DND-41 (cell line): ENCODE results near the gene HOXC11.

Experiments
- ATAC-seq: fragments of 200-7000 bp; cut with Tn5 transposase; 3 replicates; pipeline ENCODE4 v1.9.1; 2021; ENCODE audit warnings: low read depth; ENCODE audit not compliant: insufficient read depth
- DNase-seq: peaks from one replicate; pipeline ENCODE4 v3.0.0-alpha.2; 2020
- H2AFZ ChIP-seq: 2 replicates; pipeline ENCODE4 v1.6.0; 2012; ENCODE audit warnings: low read depth, low read length
- H3K27ac ChIP-seq: 2 replicates; pipeline ENCODE4 v1.5.1; 2012; ENCODE audit warnings: low read length, inconsistent platforms
- H3K27me3 ChIP-seq: fragments of 200-600 bp; sonication (generic); 2 replicates; pipeline ENCODE4 v1.6.0; 2012; ENCODE audit warnings: low read length, mild to moderate bottlenecking, inconsistent platforms; ENCODE audit not compliant: insufficient read depth, poor library complexity
- H3K36me3 ChIP-seq: 2 replicates; pipeline ENCODE4 v1.5.1; 2012; ENCODE audit warnings: low read length, inconsistent platforms; ENCODE audit not compliant: insufficient read depth
- H3K4me1 ChIP-seq: 2 replicates; pipeline ENCODE4 v1.5.1; 2012; ENCODE audit warnings: mild to moderate bottlenecking, low read length; ENCODE audit not compliant: insufficient read depth
- H3K4me2 ChIP-seq: 2 replicates; pipeline ENCODE4 v1.6.0; 2012; ENCODE audit warnings: mild to moderate bottlenecking, moderate library complexity, low read length, inconsistent platforms; ENCODE audit not compliant: insufficient read depth
- H3K4me3 ChIP-seq, 2 experiments: fragments of 200-600 bp in 1 of 2; shearing (Covaris generic) in 1 of 2; 2 replicates each; pipeline ENCODE4 v1.5.1; 2012 to 2016; ENCODE audit warnings: inconsistent platforms in 2 of 2, low read length in 2 of 2, mild to moderate bottlenecking in 2 of 2, low read depth in 1 of 2, moderate library complexity in 1 of 2
- H3K79me2 ChIP-seq: 2 replicates; pipeline ENCODE4 v1.6.0; 2012; ENCODE audit warnings: low read length, inconsistent platforms; ENCODE audit not compliant: insufficient read depth
- H3K9ac ChIP-seq: 2 replicates; pipeline ENCODE4 v1.6.0; 2012; ENCODE audit warnings: low read depth, mild to moderate bottlenecking, inconsistent platforms, low read length, moderate library complexity
- H3K9me3 ChIP-seq: 2 replicates; pipeline ENCODE4 v1.5.1; 2012; ENCODE audit warnings: low read length, moderate library complexity, mild to moderate bottlenecking, inconsistent platforms; ENCODE audit not compliant: insufficient read depth, severe bottlenecking
- H4K20me1 ChIP-seq: 2 replicates; pipeline ENCODE4 v1.6.0; 2012; ENCODE audit warnings: low read length; ENCODE audit not compliant: insufficient read depth
- EZH2 ChIP-seq: IDR thresholded peaks from 3 replicates; pipeline ENCODE4 v1.6.1; 2012; ENCODE audit warnings: borderline replicate concordance, low read depth, mild to moderate bottlenecking, moderate library complexity, low read length, inconsistent platforms; ENCODE audit not compliant: severe bottlenecking
- TF ChIP-seq, protein P1 (sequence below): IDR thresholded peaks from 2 replicates; pipeline ENCODE4 v1.5.1; 2012; ENCODE audit warnings: borderline replicate concordance, low read length, moderate library complexity, mild to moderate bottlenecking; ENCODE audit not compliant: poor library complexity, severe bottlenecking; ENCODE audit errors: extremely low read depth

Gene HOXC11

DNA sequence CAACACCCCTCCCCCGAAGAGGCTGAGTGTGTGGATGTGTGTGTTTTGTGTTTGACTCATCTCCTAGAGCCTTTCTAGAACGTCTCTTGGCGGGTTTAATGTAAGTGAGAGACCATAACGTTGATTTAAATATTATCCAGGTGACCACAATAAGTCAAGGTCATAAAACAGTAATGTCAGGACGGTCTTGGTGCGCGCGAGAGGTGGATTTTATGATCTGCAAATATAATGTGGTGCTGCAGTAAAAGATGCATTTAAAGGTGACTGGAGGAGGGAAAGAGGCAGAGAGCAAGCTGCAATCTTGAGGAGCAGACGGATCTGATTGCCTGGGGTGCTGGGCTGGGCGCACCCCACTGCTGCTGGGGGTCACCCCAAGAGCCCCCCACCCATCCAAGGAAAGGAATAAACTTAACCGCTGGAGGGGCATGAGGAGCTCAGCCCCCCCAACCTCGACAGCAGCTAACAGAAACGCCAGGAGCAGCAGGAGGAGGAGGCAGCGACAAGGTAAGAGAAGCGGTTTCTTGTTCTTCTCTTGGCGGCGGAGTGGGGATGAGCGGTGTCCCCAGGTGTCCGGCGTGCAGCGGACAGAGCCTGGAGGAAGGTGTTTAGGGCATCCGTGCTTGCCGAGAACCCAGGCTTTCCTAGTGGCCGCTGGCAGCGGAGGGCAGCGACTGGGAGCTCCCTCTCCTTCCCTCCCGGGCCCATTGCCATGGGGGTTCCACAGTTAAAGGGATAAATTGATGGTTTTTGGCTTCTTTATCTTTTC is 17.6 kb downstream of the HOXC11 start:
- Histone ChIP-seq H2AFZ (no peak overlapping the region), H3K27me3 (peaks cover 83% of the 10 kb centered on the region), H4K20me1 (no peaks in the 10 kb centered on the region), H3K4me1 (peaks cover 20% of the 10 kb centered on the region), H3K27ac (no peak overlapping the region), H3K4me3 (no peak overlapping the region), H3K79me2 (no peaks in the 10 kb centered on the region), H3K9me3 (no peaks in the 10 kb centered on the region), H3K4me2 (no peak overlapping the region), H3K36me3 (no peaks in the 10 kb centered on the region), H3K9ac (no peak overlapping the region)
- ATAC-seq (no peak), DNase-seq (no peak)
- TF ChIP-seq, protein P1, sequence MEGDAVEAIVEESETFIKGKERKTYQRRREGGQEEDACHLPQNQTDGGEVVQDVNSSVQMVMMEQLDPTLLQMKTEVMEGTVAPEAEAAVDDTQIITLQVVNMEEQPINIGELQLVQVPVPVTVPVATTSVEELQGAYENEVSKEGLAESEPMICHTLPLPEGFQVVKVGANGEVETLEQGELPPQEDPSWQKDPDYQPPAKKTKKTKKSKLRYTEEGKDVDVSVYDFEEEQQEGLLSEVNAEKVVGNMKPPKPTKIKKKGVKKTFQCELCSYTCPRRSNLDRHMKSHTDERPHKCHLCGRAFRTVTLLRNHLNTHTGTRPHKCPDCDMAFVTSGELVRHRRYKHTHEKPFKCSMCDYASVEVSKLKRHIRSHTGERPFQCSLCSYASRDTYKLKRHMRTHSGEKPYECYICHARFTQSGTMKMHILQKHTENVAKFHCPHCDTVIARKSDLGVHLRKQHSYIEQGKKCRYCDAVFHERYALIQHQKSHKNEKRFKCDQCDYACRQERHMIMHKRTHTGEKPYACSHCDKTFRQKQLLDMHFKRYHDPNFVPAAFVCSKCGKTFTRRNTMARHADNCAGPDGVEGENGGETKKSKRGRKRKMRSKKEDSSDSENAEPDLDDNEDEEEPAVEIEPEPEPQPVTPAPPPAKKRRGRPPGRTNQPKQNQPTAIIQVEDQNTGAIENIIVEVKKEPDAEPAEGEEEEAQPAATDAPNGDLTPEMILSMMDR: no peak
- peak; percentile 28 for TF ChIP-seq EZH2

DNA sequence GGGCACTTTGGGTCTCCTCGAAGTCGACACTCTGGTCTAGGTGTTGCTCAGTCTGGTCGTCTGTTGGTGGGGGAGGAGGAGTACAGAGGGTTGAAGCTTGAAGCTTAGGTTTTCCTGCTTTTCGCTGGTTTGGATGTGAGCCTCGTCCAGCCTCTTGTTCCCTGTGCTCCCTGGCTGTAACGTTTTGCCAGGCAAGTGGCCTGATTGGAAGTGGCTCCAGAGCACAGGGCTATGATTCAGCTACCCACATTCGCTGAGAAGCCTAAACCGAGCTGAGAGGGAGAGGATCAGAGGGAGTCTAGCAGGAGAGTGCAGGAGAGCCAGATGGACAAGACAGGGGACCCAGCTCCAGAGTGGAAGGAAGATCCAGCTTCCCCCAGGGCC is 18.1 kb downstream of the HOXC11 start:
- Histone ChIP-seq H4K20me1 (no peaks in the 10 kb centered on the region), H3K9ac (no peak overlapping the region), H3K27me3 (peaks cover 89% of the 10 kb centered on the region), H3K4me3 (no peak overlapping the region), H2AFZ (no peak overlapping the region), H3K79me2 (no peaks in the 10 kb centered on the region), H3K9me3 (no peaks in the 10 kb centered on the region), H3K36me3 (no peaks in the 10 kb centered on the region), H3K27ac (no peak overlapping the region), H3K4me2 (no peak overlapping the region), H3K4me1 (peaks cover 25% of the 10 kb centered on the region)
- DNase-seq: no peak
- no peak for ATAC-seq
- TF ChIP-seq, protein P1: no peak
- TF ChIP-seq EZH2: no peak

DNA sequence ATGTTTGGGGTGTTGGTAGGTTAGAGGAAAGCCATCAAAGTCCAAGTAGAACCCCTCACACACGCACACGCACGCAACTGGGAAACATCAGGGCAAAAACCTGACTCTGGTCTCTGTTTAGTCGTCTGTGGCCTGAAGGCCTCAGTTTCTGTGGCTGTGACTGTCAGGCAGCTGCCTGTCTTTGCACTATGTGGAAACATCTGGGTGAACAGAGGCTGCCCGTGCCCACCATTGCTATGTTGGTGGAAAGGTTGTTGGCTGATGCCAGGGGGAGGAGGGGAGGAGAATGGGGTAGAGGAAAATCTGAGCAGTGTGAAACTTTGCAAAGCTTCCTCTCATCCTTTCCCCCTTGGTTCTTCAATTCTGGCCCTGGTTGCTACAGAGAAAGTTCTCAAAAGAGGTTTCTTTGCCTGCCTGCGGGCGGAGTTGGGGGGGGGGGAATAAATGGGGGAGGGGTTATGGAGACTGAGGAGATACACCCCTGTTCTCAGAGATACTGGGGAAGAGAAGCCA is 19.5 kb downstream of the HOXC11 start:
- no peak overlapping the region for H3K4me3 ChIP-seq
- H3K27me3 ChIP-seq: peaks cover 80% of the 10 kb centered on the region
- DNase-seq (no peak), ATAC-seq (no peak)
- no peaks in the 10 kb centered on the region for H3K9me3 ChIP-seq
- no peak overlapping the region for H3K27ac ChIP-seq
- H3K9ac ChIP-seq: no peak overlapping the region
- H3K36me3 ChIP-seq: no peaks in the 10 kb centered on the region
- no peak overlapping the region for H3K4me2 ChIP-seq
- H2AFZ ChIP-seq: no peak overlapping the region
- no peaks in the 10 kb centered on the region for H3K79me2 ChIP-seq
- TF ChIP-seq, protein P1: no peak
- no peak for TF ChIP-seq EZH2
- H3K4me1 ChIP-seq: peaks cover 31% of the 10 kb centered on the region
- no peaks in the 10 kb centered on the region for H4K20me1 ChIP-seq
